Measurements from ENCODE around the gene WAC. TPM values are rescaled to one million over a fixed set of nuclear protein-coding genes. Genes with fewer than 3 reads are reported as not detected.
A peak's percentile ranks its signal among the peaks of the same experiment; 100 is the strongest.

The WAC gene
- total RNA-seq, 1 experiment from 2014 or later, result 196 TPM

GRCh38 chr10:28627102-28627501 lies 94.2 kb downstream of the WAC start:
- no peaks in the 10 kb centered on the region for H3K36me3 ChIP-seq (ENCODE audit: control insufficient read depth, insufficient read depth, low read length)
- no peak overlapping the region for H3K4me3 Mint-ChIP-seq (ENCODE audit: unreplicated experiment)
- H3K27me3 ChIP-seq (replicated peaks; ENCODE audit: control insufficient read depth, insufficient read depth, low read length), result no peaks in the 10 kb centered on the region
- ChIA-PET POLR2A (no interaction called here), CTCF (interaction anchor here (0.6 to 1.5 kb wide), 3 partner anchors 10 to 508 kb away, joined by 3 to 6 read pairs (median 3); no protein-coding TSS in a partner anchor)
- TF ChIP-seq, protein P1, sequence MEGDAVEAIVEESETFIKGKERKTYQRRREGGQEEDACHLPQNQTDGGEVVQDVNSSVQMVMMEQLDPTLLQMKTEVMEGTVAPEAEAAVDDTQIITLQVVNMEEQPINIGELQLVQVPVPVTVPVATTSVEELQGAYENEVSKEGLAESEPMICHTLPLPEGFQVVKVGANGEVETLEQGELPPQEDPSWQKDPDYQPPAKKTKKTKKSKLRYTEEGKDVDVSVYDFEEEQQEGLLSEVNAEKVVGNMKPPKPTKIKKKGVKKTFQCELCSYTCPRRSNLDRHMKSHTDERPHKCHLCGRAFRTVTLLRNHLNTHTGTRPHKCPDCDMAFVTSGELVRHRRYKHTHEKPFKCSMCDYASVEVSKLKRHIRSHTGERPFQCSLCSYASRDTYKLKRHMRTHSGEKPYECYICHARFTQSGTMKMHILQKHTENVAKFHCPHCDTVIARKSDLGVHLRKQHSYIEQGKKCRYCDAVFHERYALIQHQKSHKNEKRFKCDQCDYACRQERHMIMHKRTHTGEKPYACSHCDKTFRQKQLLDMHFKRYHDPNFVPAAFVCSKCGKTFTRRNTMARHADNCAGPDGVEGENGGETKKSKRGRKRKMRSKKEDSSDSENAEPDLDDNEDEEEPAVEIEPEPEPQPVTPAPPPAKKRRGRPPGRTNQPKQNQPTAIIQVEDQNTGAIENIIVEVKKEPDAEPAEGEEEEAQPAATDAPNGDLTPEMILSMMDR (IDR thresholded peaks at IDR 0.05; ENCODE audit: insufficient read depth in 1 of 2, low read depth in 1 of 2, low read length in 1 of 2, severe bottlenecking in 1 of 2, unreplicated experiment in 1 of 2), result no peak
- intact Hi-C loops (cut with micrococcal nuclease; ENCODE audit: unreplicated experiment), result no loop called here
- H3K27ac Mint-ChIP-seq (ENCODE audit: unreplicated experiment), result no peak overlapping the region
- H3K4me1 ChIP-seq, result no peaks in the 10 kb centered on the region
- peaks cover 51% of the 10 kb centered on the region for H3K36me3 Mint-ChIP-seq (ENCODE audit: insufficient read depth, unreplicated experiment)
- H3K27me3 Mint-ChIP-seq (ENCODE audit: insufficient read depth, unreplicated experiment), result no peaks in the 10 kb centered on the region
- H3K4me1 Mint-ChIP-seq (ENCODE audit: low read depth, unreplicated experiment), result peaks cover 6% of the 10 kb centered on the region
- H3K9me3 Mint-ChIP-seq (ENCODE audit: unreplicated experiment), result no peaks in the 10 kb centered on the region
- H3K9me3 ChIP-seq, result no peaks in the 10 kb centered on the region
- no TSS peak for BruUV-seq (replicated peaks)
- DNase-seq, result no peak
- no peak overlapping the region for H3K4me3 ChIP-seq (ENCODE audit: low read depth, low read length)

GRCh38 chr10:28628184-28628893 lies 95.4 kb downstream of the WAC start:
- Mint-ChIP-seq H3K4me1 (ENCODE audit: low read depth, unreplicated experiment) (peaks cover 6% of the 10 kb centered on the region), H3K4me3 (ENCODE audit: unreplicated experiment) (no peak overlapping the region), H3K9me3 (ENCODE audit: unreplicated experiment) (no peaks in the 10 kb centered on the region), H3K27ac (ENCODE audit: unreplicated experiment) (no peak overlapping the region), H3K36me3 (ENCODE audit: insufficient read depth, unreplicated experiment) (peaks cover 39% of the 10 kb centered on the region), H3K27me3 (ENCODE audit: insufficient read depth, unreplicated experiment) (no peaks in the 10 kb centered on the region)
- Histone ChIP-seq H3K9me3 (no peaks in the 10 kb centered on the region), H3K4me1 (no peaks in the 10 kb centered on the region), H3K27me3 (replicated peaks; ENCODE audit: control insufficient read depth, insufficient read depth, low read length) (no peaks in the 10 kb centered on the region), H3K36me3 (ENCODE audit: control insufficient read depth, insufficient read depth, low read length) (no peaks in the 10 kb centered on the region), H3K4me3 (ENCODE audit: low read depth, low read length) (no peak overlapping the region)
- intact Hi-C loops (cut with micrococcal nuclease; ENCODE audit: unreplicated experiment), result loop anchor here (1.0 kb wide), 6 partner anchors 36 to 868 kb away; no protein-coding TSS in a partner anchor
- ChIA-PET CTCF (interaction anchor here (0.6 to 2.1 kb wide), 10 partner anchors 8 to 827 kb away, joined by 3 to 9 read pairs (median 4); no protein-coding TSS in a partner anchor), POLR2A (no interaction called here)
- TF ChIP-seq, protein P1 (IDR thresholded peaks at IDR 0.05; ENCODE audit: insufficient read depth in 1 of 2, low read depth in 1 of 2, low read length in 1 of 2, severe bottlenecking in 1 of 2, unreplicated experiment in 1 of 2), result peak; percentile 98 to 99
- BruUV-seq (replicated peaks), result no TSS peak
- DNase-seq, result peak; percentile 86 to 92

DNA sequence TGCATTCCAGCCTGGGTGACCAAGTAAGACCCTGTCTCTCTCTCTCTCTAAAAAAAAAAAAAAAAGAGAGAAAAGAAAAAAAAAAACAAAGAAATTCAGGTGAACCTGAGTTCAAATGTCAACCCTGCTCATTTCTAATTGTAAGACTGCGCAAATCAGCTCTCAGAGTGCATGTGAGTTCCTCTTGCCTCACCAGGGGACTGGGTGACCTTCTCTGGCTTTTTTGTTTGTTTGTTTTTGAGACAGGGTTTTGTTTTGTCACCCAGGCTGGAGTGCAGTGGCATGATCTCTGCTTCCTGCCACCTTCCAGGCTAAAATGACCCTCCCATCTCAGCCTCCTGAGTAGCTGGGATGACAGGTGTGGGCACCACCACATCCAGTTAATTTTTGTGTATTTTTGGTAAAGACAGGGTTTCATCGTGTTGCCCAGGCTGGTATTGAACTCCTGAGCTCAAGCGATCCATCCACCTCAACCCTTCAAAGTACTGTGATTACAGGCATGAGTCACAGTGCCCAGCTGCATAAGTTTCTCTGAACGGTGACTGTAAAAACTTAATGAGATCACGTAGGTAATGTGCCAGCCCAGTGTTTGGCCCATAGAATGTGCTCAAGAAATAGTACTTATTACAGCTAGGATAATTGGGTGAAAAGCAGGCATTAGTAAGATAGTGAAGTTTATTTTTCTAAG lies 99.1 kb downstream of the WAC start:
- Histone ChIP-seq H3K27me3 (replicated peaks; ENCODE audit: control insufficient read depth, insufficient read depth, low read length) (no peaks in the 10 kb centered on the region), H3K36me3 (ENCODE audit: control insufficient read depth, insufficient read depth, low read length) (no peaks in the 10 kb centered on the region), H3K4me3 (ENCODE audit: low read depth, low read length) (no peak overlapping the region), H3K9me3 (no peaks in the 10 kb centered on the region), H3K4me1 (no peaks in the 10 kb centered on the region; the same call in 1 of the 2 replicates)
- intact Hi-C loops (cut with micrococcal nuclease; ENCODE audit: unreplicated experiment), result no loop called here
- DNase-seq, result no peak
- Mint-ChIP-seq H3K4me3 (ENCODE audit: unreplicated experiment) (no peak overlapping the region), H3K4me1 (ENCODE audit: low read depth, unreplicated experiment) (peaks cover 6% of the 10 kb centered on the region), H3K27ac (ENCODE audit: unreplicated experiment) (no peak overlapping the region), H3K9me3 (ENCODE audit: unreplicated experiment) (no peaks in the 10 kb centered on the region), H3K27me3 (ENCODE audit: insufficient read depth, unreplicated experiment) (no peaks in the 10 kb centered on the region), H3K36me3 (ENCODE audit: insufficient read depth, unreplicated experiment) (peaks cover 3% of the 10 kb centered on the region)
- ChIA-PET POLR2A (no interaction called here), CTCF (interaction anchor here (0.6 to 0.7 kb wide), 2 partner anchors 501 to 739 kb away, joined by 3 read pairs; no protein-coding TSS in a partner anchor)
- TF ChIP-seq, protein P1 (IDR thresholded peaks at IDR 0.05; ENCODE audit: insufficient read depth in 1 of 2, low read depth in 1 of 2, low read length in 1 of 2, severe bottlenecking in 1 of 2, unreplicated experiment in 1 of 2), result no peak
- no TSS peak for BruUV-seq (replicated peaks)

All from Caco-2 (cell line).